GM12878 (cell line): ENCODE data around the gene ATP6V1F. TPM values are rescaled to one million over a fixed set of nuclear protein-coding genes. Genes with fewer than 3 reads are reported as not detected.

Experiments used
- ATAC-seq: fragments of 200-7000 bp; cut with Tn5 transposase; 3 replicates; pipeline ENCODE4 v1.9.1; 2020; ENCODE audit warnings: mild to moderate bottlenecking, moderate library complexity
- BruUV-seq: library from RNA; stranded (reverse); fragments of 400-500 nt; replicated peaks from 2 replicates; lab custom pipeline; 2021; lab: Mats Ljungman, UMichigan
- CTCF ChIA-PET: fragments of 300-600 bp; sonication (Branson Sonifier 250); formaldehyde crosslinking; extraction: SDS; loops from one replicate; lab custom pipeline; 2021; ENCODE audit warnings: inconsistent platforms; lab: Yijun Ruan, JAX
- POLR2A ChIA-PET: fragments of 350-600 bp; formaldehyde crosslinking; extraction: SDS; loops from one replicate; lab custom pipeline; 2021; ENCODE audit warnings: inconsistent platforms; lab: Charles Lee
- RAD21 ChIA-PET: fragments of 300-600 bp; sonication (Branson Sonifier 250); formaldehyde crosslinking; loops from one replicate; lab custom pipeline; 2023; ENCODE audit warnings: antibody characterized with exemption; ENCODE audit not compliant: unreplicated experiment; lab: Charles Lee
- SMC1A ChIA-PET: fragments of 300-600 bp; sonication (Branson Sonifier 250); formaldehyde crosslinking; loops from one replicate; lab custom pipeline; 2023; ENCODE audit not compliant: unreplicated experiment, uncharacterized antibody; lab: Charles Lee
- DNase-seq: peaks from one replicate; pipeline ENCODE4 v3.0.0-alpha.2; 2011; ENCODE audit warnings: low read depth, low spot score
- FAIRE-seq: peaks from 3 replicates; lab custom pipeline; 2011; peaks lifted over from hg19 to GRCh38; lab: Jason Lieb, UNC
- H2AFZ ChIP-seq: 2 replicates; pipeline ENCODE4 v1.6.0; 2011; ENCODE audit warnings: low read depth, low read length, control low read depth; ENCODE audit not compliant: control insufficient read depth
- H3K27ac ChIP-seq: 2 replicates; pipeline ENCODE4 v1.5.1; 2011; ENCODE audit warnings: control low read depth; ENCODE audit not compliant: control insufficient read depth, insufficient read depth
- H3K27me3 ChIP-seq, 2 experiments: replicated peaks in 1 of 2; 2 replicates each; pipeline versions ENCODE4 v1.6.0 to v1.6.1; 2011; ENCODE audit warnings: low read length in 1 of 2; ENCODE audit not compliant: control insufficient read depth in 2 of 2, insufficient read depth in 2 of 2
- H3K36me3 ChIP-seq, 2 experiments: 2 replicates each; pipeline ENCODE4 v1.5.1; 2011; ENCODE audit warnings: low read length in 1 of 2; ENCODE audit not compliant: control insufficient read depth in 2 of 2, insufficient read depth in 2 of 2
- H3K4me1 ChIP-seq: 2 replicates; pipeline ENCODE4 v1.6.1; 2011; ENCODE audit warnings: mild to moderate bottlenecking, low read length, moderate library complexity, mixed read lengths; ENCODE audit not compliant: control insufficient read depth, insufficient read depth
- H3K4me2 ChIP-seq: 2 replicates; pipeline ENCODE4 v1.6.0; 2011; ENCODE audit warnings: control low read depth; ENCODE audit not compliant: control insufficient read depth, insufficient read depth
- H3K4me3 ChIP-seq: fragments of 200-600 bp; sonication (generic); 2 replicates; pipeline ENCODE4 v1.5.1; 2016
- H3K79me2 ChIP-seq: 2 replicates; pipeline ENCODE4 v1.6.0; 2011; ENCODE audit warnings: low read length; ENCODE audit not compliant: control insufficient read depth, insufficient read depth
- H3K9ac ChIP-seq: 2 replicates; pipeline ENCODE4 v1.8.0; 2011; ENCODE audit warnings: low read length, control low read depth, mixed read lengths; ENCODE audit not compliant: control insufficient read depth, insufficient read depth
- H3K9me3 ChIP-seq: replicated peaks from 3 replicates; pipeline ENCODE4 v1.5.1; 2011; ENCODE audit warnings: mild to moderate bottlenecking, low read length; ENCODE audit not compliant: control insufficient read depth, insufficient read depth
- H4K20me1 ChIP-seq: 2 replicates; pipeline ENCODE4 v1.6.0; 2011; ENCODE audit not compliant: control insufficient read depth, insufficient read depth
- CHD1 ChIP-seq: IDR thresholded peaks from 2 replicates; pipeline ENCODE4 v1.6.1; 2012; ENCODE audit warnings: low read depth, low read length, improper control_type of control experiment
- CHD4 ChIP-seq: fragments of 200-600 bp; sonication (generic); IDR thresholded peaks from 2 replicates; pipeline ENCODE4 v1.6.1; 2016; ENCODE audit warnings: mild to moderate bottlenecking
- CREB1 ChIP-seq: IDR thresholded peaks from 2 replicates; pipeline ENCODE4 v1.6.1; 2012; ENCODE audit warnings: low read depth, mild to moderate bottlenecking, inconsistent platforms
- EED ChIP-seq: sonication (generic); IDR thresholded peaks from 2 replicates; pipeline ENCODE4 v1.6.1; 2016; ENCODE audit warnings: antibody characterized with exemption, low read depth
- HDAC2 ChIP-seq: fragments of 200-600 bp; sonication (generic); IDR thresholded peaks from 2 replicates; pipeline ENCODE4 v1.6.1; 2017
- JUNB ChIP-seq: IDR thresholded peaks from 2 replicates; pipeline ENCODE4 v1.6.1; 2016; ENCODE audit warnings: antibody characterized with exemption, mild to moderate bottlenecking
- JUND ChIP-seq: IDR thresholded peaks from 2 replicates; pipeline ENCODE4 v1.6.1; 2012; ENCODE audit warnings: low read depth, mild to moderate bottlenecking, low read length, improper control_type of control experiment, moderate library complexity
- KDM1A ChIP-seq: fragments of 200-600 bp; sonication (generic); IDR thresholded peaks from 2 replicates; pipeline ENCODE4 v1.6.1; 2016; ENCODE audit warnings: borderline replicate concordance
- MTA3 ChIP-seq: IDR thresholded peaks from 2 replicates; pipeline ENCODE4 v1.6.1; 2012; ENCODE audit warnings: low read length, inconsistent platforms, borderline replicate concordance
- NFYA ChIP-seq: IDR thresholded peaks from 2 replicates; pipeline ENCODE4 v1.6.1; 2011; ENCODE audit warnings: low read depth, mild to moderate bottlenecking, low read length, improper control_type of control experiment, borderline replicate concordance
- NR2F1 ChIP-seq: fragments of 450-650 bp; conservative IDR thresholded peaks from 2 replicates; pipeline ENCODE4 v1.6.1; 2017; ENCODE audit warnings: mild to moderate bottlenecking
- PKNOX1 ChIP-seq: fragments of 450-650 bp; IDR thresholded peaks from 2 replicates; pipeline ENCODE4 v1.6.1; 2016; ENCODE audit warnings: mild to moderate bottlenecking
- POU2F2 ChIP-seq: IDR thresholded peaks from 3 replicates; pipeline ENCODE4 v1.6.1; 2011; ENCODE audit warnings: low read depth, mild to moderate bottlenecking, low read length, borderline replicate concordance
- RAD21 ChIP-seq: IDR thresholded peaks from 2 replicates; pipeline ENCODE4 v1.6.1; 2011; ENCODE audit warnings: mild to moderate bottlenecking, low read depth, low read length, moderate library complexity; ENCODE audit not compliant: insufficient read depth
- RAD51 ChIP-seq: fragments of 450-650 bp; IDR thresholded peaks from 2 replicates; pipeline ENCODE4 v1.6.1; 2016; ENCODE audit warnings: moderate library complexity, mild to moderate bottlenecking, inconsistent platforms
- RBBP5 ChIP-seq: fragments of 200-600 bp; sonication (generic); conservative IDR thresholded peaks from 2 replicates; pipeline ENCODE4 v1.6.1; 2016
- SRF ChIP-seq, 2 experiments: IDR thresholded peaks; 2 replicates each; pipeline ENCODE4 v1.6.1; 2011; ENCODE audit warnings: low read depth in 2 of 2, low read length in 2 of 2, mild to moderate bottlenecking in 1 of 2, moderate library complexity in 1 of 2
- TAF1 ChIP-seq: IDR thresholded peaks from 2 replicates; pipeline ENCODE4 v1.6.1; 2011; ENCODE audit warnings: mild to moderate bottlenecking, low read depth, low read length, borderline replicate concordance
- ZNF622 ChIP-seq: fragments of 450-650 bp; IDR thresholded peaks from 2 replicates; pipeline ENCODE4 v1.6.1; 2017; ENCODE audit warnings: mild to moderate bottlenecking, inconsistent platforms
- in situ Hi-C: fragments of 300-500 bp; cut with MboI; formaldehyde crosslinking; loops from 9 replicates; pipeline ENCODE4 v1.14.3; 2018; ENCODE audit warnings: mixed read lengths
- intact Hi-C: fragments of 100-400 bp; cut with micrococcal nuclease; formaldehyde crosslinking; loops from one replicate; pipeline ENCODE4 v1.14.2; 2022; ENCODE audit not compliant: unreplicated experiment
- polyA plus RNA-seq, 11 experiments: library from polyadenylated mRNA; depleted of rRNA in 4 of 11; unstranded in 6 of 11; stranded (reverse) in 5 of 11; fragments of >200 nt; fragmentation: Nextera tagmentation in 4 of 11; fragmentation: Illumina TruSeq in 1 of 11; extraction: Ambion mirVana in 4 of 11; extraction: Trizol in 1 of 11; gene quantifications; 1 replicate in 1 of 11; 2 replicates in 10 of 11; pipeline versions ENCODE4 v1.2.1 to v1.2.3, GENCODE V29; 2011 to 2016; ENCODE audit warnings: inconsistent platforms in 2 of 11, missing spikeins in 2 of 11, low read depth in 1 of 11
- total RNA-seq, 4 experiments: library from RNA; depleted of rRNA in 3 of 4; stranded (reverse); fragments of >200 nt in 3 of 4; fragmentation: Illumina TruSeq in 1 of 4; extraction: Trizol in 1 of 4; gene quantifications; 2 replicates each; pipeline versions ENCODE4 v1.2.1 to v1.2.3, GENCODE V29; 2013 to 2021

Gene ATP6V1F
- total and polyA plus RNA-seq, 10 of the 15 experiments (the other 5 are each of a cell fraction or from before 2014, with no cell fraction given) = 111 to 343 (median 203) TPM

GRCh38 chr7:128899392-128899791 is 36.7 kb downstream of the ATP6V1F start:
- Histone ChIP-seq H2AFZ (no peak overlapping the region), H3K36me3 (no peaks in the 10 kb centered on the region), H3K9ac (no peak overlapping the region), H3K27me3 (no peaks in the 10 kb centered on the region), H3K4me1 (peaks cover 7% of the 10 kb centered on the region), H3K79me2 (no peaks in the 10 kb centered on the region), H3K4me3 (no peak overlapping the region), H3K27ac (no peak overlapping the region), H3K4me2 (no peak overlapping the region), H3K9me3 (no peaks in the 10 kb centered on the region; the same call in 2 of the 3 replicates), H4K20me1 (no peaks in the 10 kb centered on the region)
- TF ChIP-seq KDM1A (no peak), RAD21 (no peak), PKNOX1 (no peak), RBBP5 (no peak), CHD1 (no peak), CREB1 (no peak), EED (no peak), ZNF622 (no peak), SRF (IDR thresholded peaks at IDR 0.05; ENCODE audit: low read depth in 2 of 2, low read length in 2 of 2) (no peak), POU2F2 (no peak), MTA3 (no peak), JUNB (no peak), HDAC2 (no peak), TAF1 (no peak), NR2F1 (no peak), RAD51 (no peak), CHD4 (no peak), NFYA (no peak), JUND (no peak)
- in situ Hi-C loops (no loop called here), intact Hi-C loops (no loop called here)
- ChIA-PET CTCF (interaction anchor here (0.6 to 6.2 kb wide), 8 partner anchors 48 to 562 kb away, joined by 3 to 44 read pairs (median 4); no protein-coding TSS in a partner anchor), SMC1A (interaction anchor here (0.7 to 2.3 kb wide), 6 partner anchors 16 to 192 kb away, joined by 3 to 9 read pairs (median 4); no protein-coding TSS in a partner anchor), POLR2A (no interaction called here), RAD21 (interaction anchor here (1.0 to 1.1 kb wide), 3 partner anchors 15 to 315 kb away, joined by 3 read pairs; no protein-coding TSS in a partner anchor)
- no peak for ATAC-seq
- no peak for FAIRE-seq
- no peak for DNase-seq
- no TSS peak for BruUV-seq
